Activated CD4-positive, CD25-positive, alpha-beta regulatory T cell treated with anti-CD3 and anti-CD28 coated beads, Interleukin-2, amount 50 U/mL, for 72 hours (primary cell): Measurements from ENCODE around the gene SLC25A21.
"Not testable (repeated sequence)": the region's sequence is repeated elsewhere in the genome, so short reads cannot be mapped to it uniquely, and the experiment has no call there.

ENCODE experiments used
- DNase-seq: peaks from one replicate; pipeline ENCODE4 v3.0.0; 2021

The SLC25A21 gene

DNA sequence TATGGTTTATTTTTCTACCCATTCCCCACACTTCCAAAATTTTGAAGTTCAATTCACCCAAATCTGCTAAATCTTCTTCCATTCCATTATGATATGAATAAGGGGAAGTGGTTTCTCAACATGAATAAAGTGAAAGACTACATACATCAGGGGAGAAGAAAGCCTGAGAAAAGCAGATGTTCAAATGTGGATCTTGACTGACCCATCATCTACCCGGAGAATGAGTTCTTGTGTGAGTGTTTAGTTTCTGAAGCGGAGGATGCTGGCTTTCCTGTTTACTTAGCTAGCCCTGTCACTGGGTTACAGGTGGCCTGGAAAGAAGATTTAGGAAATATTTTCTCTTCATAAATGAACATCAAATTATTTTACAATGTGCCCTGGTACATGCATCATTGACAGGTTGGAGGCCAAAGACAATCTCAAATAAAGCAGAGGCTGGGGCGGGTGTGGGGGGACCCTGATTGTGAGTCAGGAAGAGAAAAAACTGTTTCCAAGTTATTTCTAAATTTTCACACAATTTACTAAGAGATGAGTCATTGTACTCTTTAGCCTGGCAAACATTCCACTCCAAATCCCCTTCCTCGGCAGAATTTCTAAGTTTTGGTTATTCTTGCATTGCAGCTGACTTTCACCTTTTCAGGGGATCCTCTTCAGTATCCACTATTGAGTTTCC, 135.6 kb downstream of the SLC25A21 start:
- no peak for DNase-seq

- no peak for DNase-seq
These were observed 137.0 kb downstream of the SLC25A21 start for GRCh38 chr14:37035401-37035800.

GRCh38 chr14:37034410-37035285, 137.8 kb downstream of the SLC25A21 start:
- DNase-seq, result no peak

GRCh38 chr14:37032863-37033262, 139.5 kb downstream of the SLC25A21 start:
- DNase-seq, result no peak

DNA sequence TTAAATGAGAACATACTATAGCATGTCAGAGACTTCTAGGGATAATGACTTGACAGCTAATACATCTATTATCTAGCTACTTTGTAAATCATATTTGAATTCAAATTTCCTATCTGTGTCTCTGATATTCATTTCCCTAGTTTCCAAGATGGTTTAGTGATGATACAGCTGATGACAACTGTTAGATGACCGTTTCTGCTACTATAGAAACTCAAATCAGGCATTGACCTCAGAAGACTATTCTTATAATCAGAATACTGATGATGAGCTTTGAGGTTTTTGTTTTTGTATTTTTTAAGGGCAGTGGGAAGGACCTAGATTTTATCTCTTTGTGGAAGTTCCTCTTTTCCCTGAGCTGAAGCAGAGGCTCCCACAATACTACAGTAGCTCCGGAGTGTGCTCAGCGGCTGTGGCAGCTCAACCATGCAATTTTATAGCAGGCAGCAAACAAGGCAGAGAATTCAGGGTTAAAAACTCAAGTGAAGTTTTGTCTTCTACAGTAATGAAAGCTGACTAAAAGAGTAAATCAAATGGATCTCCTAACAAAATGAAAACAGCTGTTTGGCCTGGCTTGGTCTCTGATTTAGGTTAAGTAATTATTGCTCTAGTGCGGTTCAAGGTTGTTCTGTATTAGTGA, 145.1 kb downstream of the SLC25A21 start:
- DNase-seq, result no peak

DNA sequence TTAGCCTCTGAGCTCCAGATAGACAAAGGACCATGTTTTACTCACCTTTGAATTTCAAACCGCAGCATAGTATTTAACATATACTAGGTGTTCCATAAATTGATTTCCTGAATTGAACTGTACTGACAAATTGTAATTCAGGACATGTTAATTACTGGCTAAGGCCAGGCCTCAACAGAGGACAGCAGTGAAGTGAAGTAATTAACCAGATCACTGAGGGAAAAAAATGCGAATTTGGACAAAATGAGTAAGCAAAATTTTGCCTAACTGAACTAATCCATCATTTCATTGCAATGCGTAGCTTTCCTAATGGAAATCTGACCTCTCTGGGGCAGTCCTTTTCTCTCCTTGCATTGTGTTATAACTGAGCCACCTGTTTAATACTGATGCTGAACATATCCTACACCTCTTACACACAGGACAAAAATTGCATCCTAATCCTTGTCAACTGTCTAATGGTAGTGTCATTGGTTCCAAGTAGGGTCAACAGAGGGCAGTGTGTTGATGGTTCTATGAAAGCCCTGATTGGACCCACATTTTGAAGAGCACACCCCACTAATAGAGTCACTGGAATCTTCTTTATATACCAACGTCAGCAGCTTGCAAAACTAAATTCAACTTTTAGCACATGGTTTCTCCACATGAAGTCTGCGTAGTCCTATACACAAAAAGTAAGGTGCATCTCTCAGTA, 148.4 kb downstream of the SLC25A21 start:
- no peak for DNase-seq

DNA sequence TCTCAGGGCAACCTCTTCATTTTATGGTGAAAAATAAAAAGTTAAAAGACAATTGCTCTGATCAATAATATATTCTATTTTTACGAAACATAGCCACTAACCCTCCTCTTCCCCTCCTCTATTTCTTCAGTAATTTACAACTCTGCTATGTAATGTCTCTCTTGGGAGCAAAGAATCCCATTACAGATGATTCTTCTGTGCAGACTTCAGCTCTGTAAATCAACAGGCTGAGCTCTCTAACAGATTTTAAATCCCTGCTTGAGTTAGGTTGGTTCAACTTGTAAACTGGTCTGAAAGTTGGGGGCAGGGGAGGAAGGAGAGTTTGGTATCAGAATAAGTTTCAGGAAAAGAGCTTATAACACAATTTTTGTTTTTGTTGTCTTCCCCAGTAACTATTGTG, 151.0 kb downstream of the SLC25A21 start:
- no peak for DNase-seq

DNA sequence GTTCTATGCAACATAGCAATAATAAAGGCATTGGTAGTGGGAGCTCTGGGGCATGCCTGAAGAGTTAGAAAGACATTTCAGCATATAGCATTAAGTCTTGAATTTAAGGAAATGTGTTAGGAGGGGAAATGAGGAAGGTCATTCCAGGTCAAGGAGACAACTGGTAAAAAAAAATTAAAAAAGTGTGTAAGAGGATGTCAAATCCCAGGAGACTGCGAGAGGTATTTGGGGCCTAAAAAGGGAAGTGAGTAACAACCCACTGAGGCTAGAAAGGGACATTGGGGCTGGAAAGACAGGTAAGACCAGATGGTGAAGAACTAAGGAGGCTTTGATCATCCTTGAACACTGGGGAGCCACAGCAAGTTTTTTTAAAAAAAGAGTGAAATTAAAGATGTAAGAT, 152.9 kb downstream of the SLC25A21 start:
- no peak for DNase-seq

- DNase-seq, result no peak
These were observed 153.7 kb downstream of the SLC25A21 start for GRCh38 chr14:37018571-37019240.

DNA sequence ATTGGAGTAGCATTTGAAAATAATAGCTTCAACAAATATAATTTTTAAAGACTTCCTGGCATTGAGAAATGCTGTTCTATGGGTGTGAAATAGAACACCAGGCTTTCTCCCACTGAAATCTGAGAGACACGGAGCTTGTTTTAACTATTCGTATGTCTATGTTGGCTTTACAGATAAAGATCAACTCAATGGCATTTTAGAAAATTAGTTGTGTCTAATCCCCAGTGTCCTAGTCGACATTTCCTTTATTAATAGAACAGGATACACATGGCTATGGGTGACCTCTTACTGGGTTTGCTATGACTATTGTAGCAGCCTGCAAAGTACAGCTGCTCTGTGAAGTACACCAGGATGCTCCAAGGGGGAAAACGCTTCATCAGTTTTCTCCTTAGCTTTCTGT, 159.3 kb downstream of the SLC25A21 start:
- DNase-seq, result no peak

- no peak for DNase-seq
These were observed 173.7 kb downstream of the SLC25A21 start for GRCh38 chr14:36998686-36999085.

- DNase-seq, result no peak
These were observed 174.6 kb downstream of the SLC25A21 start for GRCh38 chr14:36997843-36998242.

DNA sequence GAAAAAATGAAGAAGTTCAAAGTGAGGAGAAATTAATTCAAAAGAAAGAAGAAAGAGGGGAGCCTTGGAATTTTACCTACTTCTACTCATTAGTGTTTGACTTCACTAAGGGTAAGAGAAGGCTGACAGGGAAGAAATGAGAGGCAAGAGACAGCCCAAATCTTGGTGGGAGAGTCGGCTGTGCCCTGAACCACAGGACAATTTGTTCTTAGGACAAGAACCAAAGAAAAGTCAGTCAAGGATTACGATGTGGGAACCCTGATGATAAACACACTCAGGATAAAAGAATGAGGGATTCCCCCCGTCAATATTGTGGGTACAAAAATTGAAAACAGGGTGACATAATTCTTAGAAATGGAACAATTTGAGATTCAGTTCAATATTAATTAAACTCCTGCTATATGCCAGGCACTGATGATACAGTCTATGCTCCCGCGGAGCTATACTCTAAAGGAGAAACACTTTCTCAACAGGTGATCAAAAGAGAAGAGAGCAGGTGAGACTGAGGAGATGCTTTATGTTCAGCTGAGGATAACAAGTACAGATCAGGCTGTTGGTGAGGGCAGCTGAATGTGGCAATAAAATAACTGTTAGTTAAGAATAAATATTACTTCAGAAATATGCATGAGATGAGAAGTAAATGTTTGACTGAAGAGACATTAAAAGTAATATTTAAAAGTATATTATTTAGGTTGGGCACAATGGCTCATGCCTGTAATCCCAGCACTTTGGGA, 175.4 kb downstream of the SLC25A21 start:
- no peak for DNase-seq

DNA sequence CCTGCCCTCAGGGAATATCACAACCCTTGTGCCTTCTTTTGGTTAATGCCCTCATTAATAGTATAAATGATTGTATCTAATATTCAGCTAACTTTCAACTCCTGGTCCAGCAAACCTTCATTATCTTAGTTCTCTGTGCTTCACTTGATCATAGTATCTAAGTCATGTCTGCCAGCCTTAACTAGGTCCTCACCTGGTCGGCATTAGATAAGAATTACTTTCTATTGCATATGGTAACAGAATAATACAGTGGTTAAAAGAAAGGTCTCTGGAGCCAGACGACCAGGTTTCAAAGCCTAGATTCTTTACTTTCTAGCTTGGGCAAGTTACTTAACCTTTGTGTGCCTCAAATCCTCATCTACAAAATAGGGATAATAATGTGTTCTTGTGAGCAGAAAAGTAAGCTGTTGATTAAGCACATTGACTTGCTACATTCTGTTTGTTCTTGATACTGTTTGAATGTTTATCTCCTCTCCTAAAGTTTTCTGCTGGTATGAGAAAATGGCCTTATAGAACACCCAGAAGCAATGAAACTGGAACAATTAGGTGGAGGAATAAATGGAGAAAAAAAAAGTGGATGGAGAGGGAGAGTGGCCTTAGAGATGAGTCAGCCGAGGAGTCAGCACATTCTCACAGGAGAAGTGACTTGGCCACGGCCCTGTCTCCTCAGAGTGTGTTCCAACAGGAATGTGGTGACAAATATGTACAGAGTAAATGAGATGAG, 176.1 kb downstream of the SLC25A21 start:
- DNase-seq, result no peak

GRCh38 chr14:36989806-36990205, 182.6 kb downstream of the SLC25A21 start:
- DNase-seq, result no peak

DNA sequence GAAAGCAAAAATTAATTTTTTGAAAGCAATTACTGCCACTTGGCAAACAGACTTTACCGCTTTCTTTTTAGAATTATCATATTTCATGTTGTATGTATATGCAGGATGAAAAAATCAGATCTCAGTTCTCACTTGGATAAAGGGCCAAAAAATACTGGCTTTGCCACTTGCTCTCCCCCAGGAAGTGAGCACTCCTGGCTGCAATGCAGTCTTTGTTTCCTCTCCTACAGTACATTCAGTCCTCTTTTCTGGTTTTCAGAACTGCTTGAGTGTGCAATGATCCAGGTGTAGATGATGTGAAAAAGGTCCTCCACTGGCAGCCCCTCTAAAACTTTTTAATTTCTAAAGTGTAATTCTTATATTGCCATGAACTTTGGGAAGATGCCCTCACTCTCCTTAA, 183.4 kb downstream of the SLC25A21 start:
- no peak for DNase-seq

DNA sequence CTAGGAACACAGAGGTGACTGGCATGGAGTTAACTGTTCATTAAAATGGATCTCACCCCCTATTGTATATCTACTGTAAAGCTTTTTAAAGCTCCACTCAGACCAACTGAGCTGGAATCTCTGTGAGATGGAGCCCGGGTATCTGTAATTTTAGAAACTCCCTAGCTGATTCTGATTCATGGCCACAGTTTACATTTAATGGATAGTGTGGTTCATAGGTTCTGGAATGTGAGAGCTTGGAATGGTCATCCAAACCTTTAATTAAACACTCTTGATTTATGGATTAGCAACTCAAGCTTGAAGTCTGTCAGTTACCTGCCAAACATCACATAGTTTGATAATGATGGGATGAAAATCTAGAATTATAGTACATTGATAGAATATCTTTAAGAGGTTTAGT, 183.8 kb downstream of the SLC25A21 start:
- no peak for DNase-seq

GRCh38 chr14:36986407-36986806, 186.0 kb downstream of the SLC25A21 start:
- no peak for DNase-seq

DNA sequence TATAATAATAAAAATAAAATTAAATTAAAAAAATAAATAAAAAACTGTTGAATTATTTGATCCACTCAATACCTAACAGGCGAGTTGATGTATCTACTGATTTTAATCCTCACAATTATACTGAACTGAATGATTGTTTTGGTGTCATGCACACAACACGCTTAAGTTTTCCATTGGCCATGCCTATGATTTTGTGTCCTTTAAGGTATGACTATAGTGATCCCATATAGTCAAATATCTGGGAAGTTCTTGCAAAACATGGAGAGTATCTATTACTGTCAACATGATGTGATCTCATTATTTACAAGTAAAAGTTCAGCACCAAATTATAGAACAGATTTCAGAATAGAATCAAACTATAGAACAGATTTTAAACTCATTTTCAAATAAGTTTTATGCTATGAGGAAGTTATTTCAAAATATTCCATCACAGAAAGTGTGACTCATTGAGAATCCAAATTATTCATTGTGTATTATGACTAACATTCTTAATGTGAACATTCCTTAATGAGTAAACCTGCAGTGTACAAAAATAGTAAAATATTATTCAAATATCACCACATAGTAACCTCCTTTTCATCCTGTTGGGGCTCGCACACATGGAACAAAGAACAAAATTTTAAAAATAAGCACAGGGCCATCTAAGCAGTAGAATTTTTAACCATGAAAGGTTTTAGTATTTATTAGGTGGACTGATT, 190.4 kb downstream of the SLC25A21 start:
- no peak for DNase-seq

DNA sequence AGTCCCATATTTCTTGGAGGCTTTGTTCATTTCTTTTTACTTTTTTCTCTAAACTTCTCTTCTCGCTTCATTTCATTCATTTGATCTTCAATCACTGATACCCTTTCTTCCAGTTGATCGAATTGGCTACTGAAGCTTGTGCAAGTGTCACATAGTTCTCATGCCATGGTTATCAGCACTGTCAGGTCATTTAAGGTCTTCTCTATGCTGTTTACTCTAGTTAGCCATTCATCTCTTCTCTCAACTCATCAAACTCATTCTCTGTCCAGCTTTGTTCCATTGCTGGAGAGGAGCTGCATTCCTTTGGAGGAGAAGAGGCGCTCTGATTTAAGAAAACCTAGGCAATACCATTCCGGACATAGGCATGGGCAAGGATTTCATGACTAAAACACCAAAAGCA, 192.0 kb downstream of the SLC25A21 start:
- not testable (repeated sequence) for DNase-seq

DNA sequence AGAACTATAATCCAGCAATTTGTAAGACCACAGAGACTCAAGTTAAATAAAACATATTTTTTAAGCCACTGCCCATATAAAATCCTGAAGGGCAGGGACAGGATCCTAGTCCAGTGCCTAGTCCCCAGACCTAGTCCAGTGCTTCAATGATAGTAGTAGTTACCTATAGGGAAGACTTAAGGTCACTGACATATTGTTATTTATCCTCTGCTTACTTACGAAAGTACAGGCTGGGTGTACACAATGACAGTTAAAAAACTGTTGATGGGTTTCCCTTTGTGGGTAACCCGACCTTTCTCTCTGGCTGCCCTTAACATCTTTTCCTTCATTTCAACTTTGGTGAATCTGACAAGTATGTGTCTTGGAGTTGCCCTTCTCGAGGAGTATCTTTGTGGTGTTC, 192.5 kb downstream of the SLC25A21 start:
- no peak for DNase-seq
